Nephron (organoid): ENCODE data around the gene ALKBH4.

Source experiments
- H3K27ac Mint-ChIP-seq, 3 experiments: 2 replicates each; pipeline ENCODE4 v1.8.0; 2020; ENCODE audit warnings: mixed read lengths in 3 of 3, mild to moderate bottlenecking in 2 of 3, moderate library complexity in 1 of 3
- H3K27me3 Mint-ChIP-seq: 2 replicates; pipeline ENCODE4 v1.8.0; 2021; ENCODE audit warnings: low read depth, mild to moderate bottlenecking, moderate library complexity, mixed read lengths
- H3K36me3 Mint-ChIP-seq: 2 replicates; pipeline ENCODE4 v1.8.0; 2020; ENCODE audit warnings: low read depth, mixed read lengths
- H3K4me1 Mint-ChIP-seq: 2 replicates; pipeline ENCODE4 v1.8.0; 2020; ENCODE audit warnings: mixed read lengths
- H3K4me3 Mint-ChIP-seq, 3 experiments: 2 replicates each; pipeline ENCODE4 v1.8.0; 2020; ENCODE audit warnings: mild to moderate bottlenecking in 3 of 3, mixed read lengths in 3 of 3, moderate library complexity in 2 of 3
- H3K9me3 Mint-ChIP-seq: 2 replicates; pipeline ENCODE4 v1.8.0; 2020; ENCODE audit warnings: mixed read lengths
- CTCF ChIP-seq, 3 experiments: fragments of 200-600 bp; sonication (generic); IDR thresholded peaks; one replicate each; pipeline ENCODE4 v1.5.0; 2021; ENCODE audit warnings: antibody characterized with exemption in 3 of 3; ENCODE audit not compliant: unreplicated experiment in 3 of 3

The ALKBH4 gene

DNA sequence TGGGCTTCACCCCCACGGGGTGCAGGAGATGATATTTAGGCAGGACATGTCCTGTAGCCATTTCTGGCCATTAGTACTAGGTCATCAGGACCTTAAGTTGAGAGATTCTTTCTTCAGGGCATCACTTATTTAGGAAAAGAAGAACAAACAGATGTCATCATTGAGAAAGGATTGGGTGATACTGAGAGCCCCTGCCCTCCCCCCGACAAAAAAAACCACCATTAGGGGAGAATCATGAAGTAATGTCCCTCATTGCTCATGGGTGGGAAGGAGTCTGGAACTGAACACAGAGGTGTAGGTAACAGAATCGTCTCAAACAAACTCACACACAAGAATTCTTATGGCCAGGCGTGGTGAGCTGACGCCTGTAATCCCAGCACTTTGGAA is 37.7 kb downstream of the ALKBH4 start:
- peaks cover 37% of the 10 kb centered on the region for H3K36me3 Mint-ChIP-seq
- no peak overlapping the region for H3K27ac Mint-ChIP-seq
- H3K9me3 Mint-ChIP-seq, result no peaks in the 10 kb centered on the region
- no peaks in the 10 kb centered on the region for H3K27me3 Mint-ChIP-seq
- TF ChIP-seq CTCF (IDR thresholded peaks at IDR 0.05; ENCODE audit: unreplicated experiment in 3 of 3), result no peak
- H3K4me1 Mint-ChIP-seq, result peaks cover 34% of the 10 kb centered on the region
- no peak overlapping the region for H3K4me3 Mint-ChIP-seq

DNA sequence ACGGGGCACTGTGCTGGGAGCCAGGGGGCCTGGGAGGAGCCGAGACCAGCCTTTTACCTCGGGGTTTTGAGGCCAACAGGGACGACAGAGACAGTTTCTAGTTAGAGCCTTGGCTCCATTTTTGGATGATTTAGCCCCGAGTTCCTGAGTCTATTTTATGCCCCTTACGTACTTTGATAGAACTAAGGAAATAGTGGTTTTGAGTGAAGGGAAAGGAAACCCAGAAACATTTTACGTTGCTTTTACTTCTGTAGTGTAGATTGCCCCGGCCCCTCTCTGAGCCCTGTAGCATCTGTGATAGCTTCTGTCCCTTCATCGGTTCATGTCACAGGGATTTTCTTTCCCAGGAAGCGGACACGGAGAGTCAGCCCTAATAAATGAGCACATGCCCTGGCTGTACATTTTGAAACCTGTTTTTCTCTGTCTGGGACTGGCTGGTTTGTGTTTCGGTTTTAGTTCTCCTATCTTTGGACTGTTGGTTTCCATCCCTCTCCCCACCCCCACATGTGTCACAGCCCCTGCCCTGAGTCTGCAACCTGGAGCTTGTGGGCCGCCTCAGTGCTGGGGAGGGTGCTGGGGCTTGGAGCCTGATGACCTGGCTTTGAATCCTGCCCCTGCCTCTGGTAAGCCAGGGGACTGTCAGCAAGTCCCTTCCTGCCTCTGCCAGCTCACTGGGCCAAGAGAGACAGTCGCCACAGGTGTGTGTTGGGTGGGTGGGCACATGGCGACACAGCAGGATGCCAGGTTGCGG is 38.2 kb downstream of the ALKBH4 start:
- H3K4me3 Mint-ChIP-seq, result no peak overlapping the region
- no peak for TF ChIP-seq CTCF (IDR thresholded peaks at IDR 0.05; ENCODE audit: unreplicated experiment in 3 of 3)
- H3K36me3 Mint-ChIP-seq, result peaks cover 40% of the 10 kb centered on the region
- H3K27ac Mint-ChIP-seq, result peak overlapping the region in 1 of 3 experiments; percentile 76
- peaks cover 29% of the 10 kb centered on the region for H3K4me1 Mint-ChIP-seq
- no peaks in the 10 kb centered on the region for H3K9me3 Mint-ChIP-seq
- H3K27me3 Mint-ChIP-seq, result no peaks in the 10 kb centered on the region

- Mint-ChIP-seq H3K9me3 (no peaks in the 10 kb centered on the region), H3K4me1 (peaks cover 27% of the 10 kb centered on the region), H3K27ac (peak overlapping the region in 2 of 3 experiments; percentile 62 to 76), H3K36me3 (peaks cover 44% of the 10 kb centered on the region), H3K4me3 (peak overlapping the region in 1 of 3 experiments; percentile 51), H3K27me3 (no peaks in the 10 kb centered on the region)
- TF ChIP-seq CTCF (IDR thresholded peaks at IDR 0.05; ENCODE audit: unreplicated experiment in 3 of 3), result no peak
Observed at GRCh38 chr7:102425639-102426267, 38.9 kb downstream of the ALKBH4 start.

DNA sequence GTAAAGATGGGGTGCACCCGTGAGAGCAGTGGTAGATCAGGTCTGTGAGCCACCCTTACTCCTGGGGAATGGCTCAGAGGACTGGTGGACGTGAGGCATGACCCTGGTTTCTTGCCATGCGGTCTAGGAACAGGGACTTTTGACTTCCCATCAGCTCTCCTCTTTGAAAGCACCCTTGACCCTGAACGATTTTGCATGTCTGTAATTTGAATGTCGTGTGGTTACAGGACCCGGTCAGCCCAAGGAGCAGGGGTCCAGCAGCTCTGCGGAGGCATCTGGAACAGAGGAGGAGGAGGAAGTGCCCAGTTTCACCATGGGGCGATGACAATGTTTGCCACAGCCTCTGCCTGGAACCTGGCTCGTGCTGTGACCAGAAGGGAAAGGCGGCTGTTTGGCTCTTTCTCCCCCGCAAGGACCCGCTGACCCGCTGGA is 39.9 kb downstream of the ALKBH4 start:
- Mint-ChIP-seq H3K27me3 (no peaks in the 10 kb centered on the region), H3K9me3 (no peaks in the 10 kb centered on the region), H3K27ac (peak overlapping the region in 1 of 3 experiments; percentile 76), H3K4me3 (no peak overlapping the region), H3K4me1 (peaks cover 24% of the 10 kb centered on the region), H3K36me3 (peaks cover 53% of the 10 kb centered on the region)
- no peak for TF ChIP-seq CTCF (IDR thresholded peaks at IDR 0.05; ENCODE audit: unreplicated experiment in 3 of 3)

DNA sequence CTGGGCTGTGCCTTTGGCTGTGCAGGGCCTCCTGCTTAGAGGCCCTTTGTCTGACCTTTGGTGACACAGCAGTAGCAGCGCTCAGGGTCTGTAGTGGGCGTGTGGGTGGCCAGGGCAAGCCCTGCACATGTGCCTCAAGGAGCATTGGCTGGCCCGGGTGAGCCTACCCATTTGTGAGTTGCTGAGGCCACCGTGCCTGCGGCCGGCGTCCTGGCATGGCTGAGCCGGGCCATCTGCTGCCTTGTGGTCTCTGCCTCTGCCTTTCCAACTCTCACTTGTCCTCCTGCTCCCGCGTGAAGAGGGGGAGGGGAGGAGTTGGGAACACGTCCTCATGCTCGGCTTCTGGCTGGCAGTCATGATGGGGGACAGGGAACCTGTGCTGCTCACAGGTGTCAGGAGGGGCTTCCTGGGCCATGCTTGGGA is 40.5 kb downstream of the ALKBH4 start:
- Mint-ChIP-seq H3K4me1 (peaks cover 24% of the 10 kb centered on the region), H3K27me3 (no peaks in the 10 kb centered on the region), H3K36me3 (peaks cover 60% of the 10 kb centered on the region), H3K9me3 (no peaks in the 10 kb centered on the region), H3K27ac (peak overlapping the region in 1 of 3 experiments; percentile 76), H3K4me3 (peak overlapping the region in 1 of 3 experiments; percentile 23)
- no peak for TF ChIP-seq CTCF (IDR thresholded peaks at IDR 0.05; ENCODE audit: unreplicated experiment in 3 of 3)
